GM21447 (cell line): ENCODE measurements around the gene XPNPEP3.

ENCODE experiments used
- ATAC-seq: cut with Tn5 transposase; IDR thresholded peaks from one replicate; pipeline ENCODE4 v1.9.1; 2021; ENCODE audit not compliant: unreplicated experiment

The XPNPEP3 gene

DNA sequence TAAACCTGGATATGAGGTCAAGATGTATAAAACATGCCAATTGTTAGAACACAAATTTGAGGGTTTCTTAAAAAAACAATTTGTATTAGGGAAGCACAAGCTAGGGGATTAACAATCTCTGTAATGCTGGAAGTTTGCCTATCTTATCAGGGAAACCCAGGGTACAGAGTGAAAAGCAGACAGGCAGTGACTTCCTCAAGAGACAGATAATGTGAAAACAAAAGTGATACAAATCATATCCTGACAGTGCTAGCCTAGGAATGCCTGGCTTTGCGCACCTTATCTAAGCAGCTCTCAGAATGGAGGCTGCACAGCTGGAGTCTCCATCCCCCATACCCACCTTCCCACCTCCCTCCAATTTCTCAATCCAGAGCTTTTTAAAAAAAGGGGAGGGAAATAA lies 71.7 kb downstream of the XPNPEP3 start:
- ATAC-seq = no peak

DNA sequence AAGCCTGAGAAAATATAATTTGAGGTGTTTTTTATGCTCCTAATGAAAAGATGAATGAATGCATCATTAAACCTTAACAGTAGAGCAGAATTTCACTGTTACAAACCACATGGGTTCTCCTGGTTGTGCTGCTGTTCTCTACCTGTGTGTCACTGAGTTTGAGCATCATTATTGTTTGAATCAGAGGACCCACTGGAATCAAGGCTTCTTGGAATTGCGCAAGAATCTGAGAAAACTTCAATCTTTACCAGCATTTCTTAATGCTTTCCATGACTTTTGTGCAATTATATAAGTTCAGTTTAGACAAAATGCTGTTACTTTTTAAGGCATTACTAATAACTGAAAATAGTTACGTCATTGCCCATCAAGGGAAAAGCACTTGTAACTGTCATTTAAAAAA lies 75.4 kb downstream of the XPNPEP3 start:
- no peak for ATAC-seq

DNA sequence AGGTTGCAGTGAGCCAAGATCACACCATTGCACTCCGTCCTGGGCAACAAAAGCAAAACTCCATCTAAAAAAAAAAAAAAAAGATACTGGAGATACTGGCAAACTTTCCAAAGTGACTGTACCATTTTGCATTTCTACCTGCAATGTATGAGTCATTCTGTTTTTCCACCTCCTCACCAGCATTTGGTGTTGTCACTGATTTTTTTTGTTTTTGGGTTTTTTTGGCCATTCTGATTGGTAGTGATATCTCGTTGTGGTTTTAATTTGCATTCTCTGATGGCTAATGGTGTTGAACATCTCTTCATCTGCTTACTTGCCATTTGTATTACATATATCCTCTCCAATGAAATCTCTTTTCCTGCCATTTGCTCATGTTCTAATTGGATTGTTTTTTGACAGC lies 82.3 kb downstream of the XPNPEP3 start:
- no peak for ATAC-seq

DNA sequence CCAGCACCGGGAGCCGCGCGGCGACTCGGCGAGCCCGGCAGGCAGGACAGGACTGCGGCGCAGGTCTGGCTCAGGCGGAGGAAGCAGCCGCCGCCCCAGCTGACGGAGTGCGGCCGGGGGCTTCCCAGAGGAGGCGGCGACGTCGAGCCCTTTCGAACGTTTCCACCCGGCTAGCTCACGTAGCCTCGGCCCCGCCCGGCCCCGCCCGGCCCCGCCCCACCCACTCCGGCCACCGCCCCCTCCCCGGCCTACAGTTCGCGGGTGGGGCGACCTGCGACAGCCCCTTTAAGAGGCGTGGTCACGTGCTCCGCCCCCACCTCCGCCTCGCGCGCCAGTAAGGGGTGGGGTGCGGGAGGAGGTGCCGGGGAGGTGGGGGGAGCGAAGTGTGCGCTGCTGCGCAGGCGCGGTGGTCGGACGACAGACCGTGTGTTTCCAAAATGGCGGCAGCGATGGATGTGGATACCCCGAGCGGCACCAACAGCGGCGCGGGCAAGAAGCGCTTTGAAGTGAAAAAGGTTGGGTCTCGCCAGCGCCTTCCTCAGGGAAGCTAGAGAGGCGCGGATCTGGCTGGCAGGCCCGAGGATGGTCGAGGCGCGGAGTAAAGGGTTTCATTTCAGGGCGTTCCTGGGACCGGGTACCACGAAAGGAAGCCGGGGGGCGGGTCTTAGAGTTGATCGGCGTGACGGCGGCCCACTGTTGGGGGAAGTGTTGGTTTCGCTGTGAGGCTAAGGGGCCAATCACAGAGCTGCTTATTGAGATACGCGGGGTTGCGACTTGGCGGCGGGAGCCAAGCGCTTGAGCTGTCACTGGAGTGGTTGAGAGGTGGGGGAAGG lies 94.2 kb downstream of the XPNPEP3 start, which contains the start of gene RBX1:
Gene RBX1, plus strand, starts transcription at position 417 of the 833 bp plus-strand sequence. Its CDS starts 21 bp downstream, at position 438.
- ATAC-seq = peak; percentile 83

DNA sequence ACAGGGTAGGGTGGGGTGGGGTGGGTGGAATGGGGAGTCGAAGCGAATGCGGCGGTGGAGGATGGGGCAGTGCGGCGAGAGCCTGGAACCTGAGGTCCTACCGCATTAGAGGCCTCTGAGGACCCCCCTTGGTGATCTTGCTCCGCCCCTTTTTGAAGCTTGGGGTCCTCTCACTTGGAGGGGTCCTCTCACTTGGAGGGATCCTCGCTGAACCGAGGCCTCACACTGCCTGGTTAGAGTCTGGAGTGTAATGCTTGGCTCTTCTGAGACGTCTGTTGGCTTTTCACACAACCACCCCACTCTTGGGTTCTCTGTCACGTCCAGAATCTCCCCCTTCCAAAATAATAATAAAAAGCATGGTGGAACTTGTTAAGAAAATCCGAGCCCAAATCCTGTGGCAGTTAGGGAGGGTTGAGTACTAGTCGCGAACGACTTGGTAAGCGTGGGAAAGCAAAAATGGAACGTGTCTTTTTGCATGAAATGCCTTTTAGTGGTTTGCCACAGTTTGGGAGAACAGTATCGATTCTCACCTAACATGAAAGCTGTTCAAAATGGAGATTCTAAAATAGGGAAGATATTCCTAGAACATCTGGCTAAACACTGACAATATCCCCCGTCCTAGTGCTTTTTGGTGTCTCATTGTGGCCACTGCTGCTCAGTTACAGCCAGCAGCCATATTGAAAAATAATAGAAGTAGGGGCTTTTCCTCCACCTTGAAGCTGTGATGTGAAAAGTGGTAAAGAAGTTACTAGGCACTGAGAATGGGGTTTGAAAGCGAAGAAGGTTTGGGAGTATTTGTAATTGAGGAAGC lies 95.1 kb downstream of the XPNPEP3 start:
- ATAC-seq = no peak

DNA sequence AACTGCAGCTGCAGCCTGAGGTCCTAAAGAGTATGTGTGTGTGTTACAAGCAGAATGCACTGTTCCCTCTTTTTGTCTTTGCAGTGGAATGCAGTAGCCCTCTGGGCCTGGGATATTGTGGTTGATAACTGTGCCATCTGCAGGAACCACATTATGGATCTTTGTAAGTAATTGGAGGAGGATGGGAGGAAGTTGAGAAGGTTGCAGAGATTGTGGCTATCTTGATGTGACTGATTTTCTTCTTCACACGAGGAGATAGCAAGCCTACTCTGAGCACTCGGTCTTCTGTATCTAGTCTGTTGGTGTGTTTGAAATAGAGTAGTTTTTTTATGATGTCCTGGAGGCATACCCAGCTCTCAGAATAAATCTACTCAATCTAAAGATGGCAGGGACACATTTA lies 96.5 kb downstream of the XPNPEP3 start:
- ATAC-seq = no peak

DNA sequence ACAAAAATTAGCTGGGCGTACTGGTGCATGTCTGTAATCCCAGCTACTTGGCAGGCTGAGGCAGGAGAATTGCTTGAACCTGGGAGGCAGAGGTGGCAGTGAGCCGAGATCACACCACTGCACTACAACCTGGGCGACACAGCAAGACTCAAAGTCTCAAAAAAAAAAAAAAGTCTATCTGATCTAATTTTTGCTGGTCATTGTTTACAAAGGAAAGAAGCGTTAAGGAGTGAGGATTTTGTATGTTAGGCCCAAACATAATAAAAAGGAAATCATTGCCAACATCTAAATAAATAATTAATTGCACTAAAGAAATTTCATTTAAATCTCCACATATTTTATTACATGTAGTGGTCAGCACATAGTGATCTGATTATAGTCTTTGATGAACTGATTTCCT lies 97.2 kb downstream of the XPNPEP3 start:
- no peak for ATAC-seq

DNA sequence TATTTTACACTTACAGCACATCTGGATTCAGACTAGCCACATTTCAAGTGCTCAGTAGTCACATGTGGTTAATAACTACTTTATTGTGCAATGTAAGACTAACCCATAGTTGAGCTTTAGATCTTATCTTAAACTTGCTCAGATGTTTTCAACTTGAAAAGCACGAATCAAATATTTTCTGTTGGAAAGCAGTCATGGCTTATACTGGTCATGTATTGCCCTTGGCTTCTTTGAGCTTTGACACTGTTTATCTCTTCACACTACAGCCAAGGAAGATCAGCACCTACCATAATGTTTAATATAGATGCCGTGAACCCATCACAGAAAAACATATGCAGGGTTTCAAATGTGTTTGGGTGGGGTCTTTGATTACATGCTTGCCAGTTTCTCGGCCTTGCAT lies 98.6 kb downstream of the XPNPEP3 start:
- no peak for ATAC-seq

DNA sequence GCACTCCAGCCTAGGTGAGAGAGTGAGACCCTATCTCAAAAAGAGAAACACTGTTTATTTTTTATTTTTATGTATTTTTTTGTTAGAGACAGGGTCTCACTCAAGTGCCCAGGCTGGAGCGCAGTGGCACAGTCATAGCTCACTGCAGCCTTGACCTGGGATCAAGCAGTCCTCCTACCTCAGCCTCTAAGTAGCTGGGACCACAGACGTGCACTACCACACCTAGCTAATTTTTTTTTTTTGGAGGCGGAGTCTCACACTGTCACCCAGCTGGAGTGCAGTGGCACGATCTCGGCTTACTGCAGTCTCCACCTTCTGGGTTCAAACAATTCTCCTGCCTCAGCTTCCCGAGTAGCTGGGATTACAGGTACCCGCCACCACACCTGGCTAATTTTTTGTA lies 100.7 kb downstream of the XPNPEP3 start:
- no peak for ATAC-seq

DNA sequence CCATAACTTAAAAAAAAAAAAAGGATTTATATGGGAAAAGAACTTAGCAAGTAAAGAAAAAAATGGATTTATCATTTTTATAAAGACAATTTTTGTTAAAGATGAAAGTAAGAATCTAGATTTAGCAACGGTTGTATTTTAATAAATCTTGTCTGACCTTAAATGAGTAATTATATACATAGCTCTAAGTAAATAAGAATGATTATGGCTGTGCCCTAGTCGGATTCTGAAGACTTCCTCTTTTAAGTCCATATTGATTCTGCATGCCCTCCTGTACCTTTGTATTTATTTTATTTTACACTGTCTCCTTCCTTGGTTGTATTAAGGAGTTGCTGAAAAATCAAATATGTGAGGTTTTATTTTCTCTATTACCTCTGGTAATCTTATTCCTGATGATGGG lies 101.4 kb downstream of the XPNPEP3 start:
- no peak for ATAC-seq

DNA sequence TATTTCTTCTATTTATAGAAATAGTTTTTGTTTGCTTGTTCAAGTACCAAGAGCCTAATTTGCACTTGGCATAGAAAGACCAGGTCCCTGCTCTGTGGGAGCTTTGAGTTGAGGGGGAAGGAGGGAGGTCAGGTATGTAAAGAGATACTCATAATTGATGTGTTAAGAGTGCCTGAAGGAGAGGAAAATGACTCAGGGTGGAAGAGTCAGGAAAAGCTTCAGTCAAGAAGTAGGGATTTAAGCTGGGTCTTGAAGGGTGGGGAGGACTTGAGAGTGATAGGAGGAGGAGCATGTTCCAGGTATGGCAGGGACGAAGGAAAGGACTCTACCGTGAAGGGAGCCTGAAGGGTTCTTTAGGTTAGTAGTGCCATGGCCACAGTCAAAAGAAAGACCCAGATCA lies 103.2 kb downstream of the XPNPEP3 start:
- ATAC-seq = no peak

DNA sequence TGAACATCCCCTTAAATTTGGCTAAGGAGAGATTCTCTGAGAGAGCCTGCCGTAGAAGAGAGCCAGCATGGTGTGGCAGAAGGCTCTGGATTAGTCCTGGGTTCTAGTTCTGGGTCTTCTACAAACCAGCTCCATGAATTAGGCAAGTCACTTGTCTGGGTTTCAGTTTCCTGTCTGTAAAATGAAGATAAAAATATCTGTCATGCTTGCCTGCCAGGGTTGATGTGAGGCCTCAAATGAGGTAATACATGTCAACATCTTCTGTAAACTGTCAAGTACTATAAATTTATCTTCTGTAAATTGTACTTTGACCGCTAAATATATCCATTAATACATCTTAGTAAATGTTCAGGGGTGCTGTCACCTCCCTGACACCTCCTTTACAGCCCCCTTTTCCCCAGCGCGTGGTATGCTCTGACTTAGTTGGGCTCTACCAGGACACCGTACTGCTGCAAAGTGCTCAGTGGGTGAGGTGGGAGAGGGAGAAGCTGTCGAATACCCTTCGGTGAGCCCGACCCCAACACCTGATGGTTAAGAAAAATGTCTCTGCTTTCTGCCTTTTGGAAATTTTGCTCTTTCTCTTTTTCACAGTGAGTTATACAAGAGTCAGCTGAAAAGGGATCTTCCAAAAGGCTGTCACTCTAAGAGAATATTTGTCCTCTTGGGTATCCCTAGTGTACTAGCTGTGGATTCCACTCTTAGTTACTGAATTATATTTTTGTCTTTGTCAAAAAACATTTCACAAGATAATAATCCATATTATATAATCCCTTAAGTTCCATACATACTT lies 109.2 kb downstream of the XPNPEP3 start:
- ATAC-seq = no peak

DNA sequence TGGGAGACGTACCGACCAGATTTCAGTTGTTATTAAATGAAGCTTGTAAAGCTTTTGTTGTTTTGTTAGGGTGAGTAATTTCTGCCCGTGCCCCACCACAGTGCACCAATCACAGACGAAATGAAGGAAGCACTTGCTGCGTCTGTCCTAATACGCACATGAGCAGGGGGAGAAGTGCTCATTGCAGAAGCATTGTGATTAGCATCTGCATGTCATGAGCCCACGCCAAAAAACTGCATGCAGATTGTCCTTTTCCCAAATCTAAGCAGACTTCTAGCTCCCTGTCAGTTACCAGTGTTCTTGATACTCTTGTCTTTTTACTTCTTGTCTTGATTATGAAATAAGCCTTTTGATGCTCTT lies 109.8 kb downstream of the XPNPEP3 start:
- no peak for ATAC-seq

DNA sequence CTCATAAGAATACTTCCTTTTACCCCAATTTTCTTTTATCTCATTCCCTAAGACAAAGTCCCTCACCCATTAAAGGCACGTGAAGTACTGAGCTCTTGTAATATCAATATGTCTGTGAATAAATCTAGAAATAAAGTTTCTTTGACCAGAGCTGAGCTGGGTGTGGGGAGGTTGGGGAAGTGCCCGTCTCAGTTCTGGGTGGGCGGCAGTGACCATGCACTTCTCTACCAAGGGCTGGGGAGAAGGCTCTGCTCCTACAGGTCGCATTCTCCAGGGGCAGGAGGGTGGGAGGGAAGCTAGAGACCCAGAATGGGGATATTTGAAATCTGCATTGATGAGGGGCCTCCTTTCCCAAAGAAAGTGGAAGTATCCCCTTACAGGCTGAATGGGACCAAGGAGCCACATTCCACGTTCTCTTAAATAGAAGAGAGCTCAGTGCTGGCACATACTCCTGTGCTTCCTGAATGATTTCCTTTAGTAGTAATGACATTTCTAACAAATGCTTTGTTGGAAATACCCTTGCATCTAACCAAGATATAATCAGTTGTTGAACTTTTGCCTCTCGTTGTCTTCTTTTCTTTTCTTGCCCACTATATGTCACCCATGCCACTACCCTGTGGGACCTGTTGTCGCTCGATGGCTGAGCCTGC lies 110.3 kb downstream of the XPNPEP3 start:
- ATAC-seq = no peak

DNA sequence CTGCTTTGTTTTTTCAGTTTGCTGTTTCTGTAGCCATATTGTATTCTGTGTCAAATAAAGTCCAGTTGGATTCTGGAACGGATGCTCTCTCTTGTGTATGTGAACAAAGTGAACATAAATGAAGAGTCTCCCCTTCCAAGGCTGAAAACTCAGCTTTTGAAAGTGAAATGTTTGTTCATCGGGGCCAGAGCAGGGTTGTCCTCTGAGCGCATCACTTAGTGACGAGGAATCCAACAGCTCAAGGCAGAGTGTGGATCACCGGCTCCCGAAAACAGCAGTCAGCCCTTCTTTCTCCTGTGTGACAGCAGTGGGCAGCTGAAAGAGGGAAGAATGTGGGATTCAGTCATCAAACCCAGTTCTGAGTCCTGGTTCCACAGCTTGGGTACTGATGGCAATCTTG lies 115.6 kb downstream of the XPNPEP3 start:
- ATAC-seq = no peak

DNA sequence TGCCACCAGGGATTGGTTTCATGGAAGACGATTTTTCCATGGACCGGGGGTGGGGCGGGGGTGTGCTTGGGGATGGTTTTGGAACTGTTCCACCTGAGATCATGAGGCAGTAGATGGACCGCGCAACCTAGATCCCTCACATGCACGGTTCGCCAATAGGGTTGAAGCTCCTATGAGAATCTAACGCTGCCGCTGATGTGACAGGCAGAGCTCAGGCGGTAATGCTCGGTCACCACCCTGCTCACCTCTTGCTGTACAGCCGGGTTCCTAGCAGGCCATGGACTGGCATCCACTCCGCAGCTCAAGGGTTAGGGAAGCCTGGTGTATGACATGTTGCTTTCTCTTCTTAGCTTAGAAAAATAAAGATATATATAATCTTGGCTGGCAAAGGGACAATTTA lies 116.2 kb downstream of the XPNPEP3 start:
- no peak for ATAC-seq

DNA sequence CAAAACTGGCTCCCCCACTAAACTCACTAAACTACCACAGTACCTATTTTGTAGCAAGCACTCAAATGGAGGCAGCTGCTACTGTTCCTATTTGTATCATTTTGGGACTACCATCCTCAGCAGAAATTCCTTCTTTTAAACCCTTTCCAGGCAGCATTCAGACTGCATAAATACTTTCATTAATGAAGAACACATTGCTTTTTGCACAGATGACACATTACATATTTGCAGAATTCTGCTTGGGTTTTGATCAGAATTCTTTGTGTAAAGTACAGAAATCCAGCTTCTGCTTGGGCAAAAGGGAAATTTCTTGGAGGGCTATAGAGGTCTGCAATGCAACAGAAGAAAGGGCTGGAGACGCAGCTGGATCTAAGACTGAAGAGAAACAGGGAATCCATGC lies 118.4 kb downstream of the XPNPEP3 start:
- no peak for ATAC-seq

DNA sequence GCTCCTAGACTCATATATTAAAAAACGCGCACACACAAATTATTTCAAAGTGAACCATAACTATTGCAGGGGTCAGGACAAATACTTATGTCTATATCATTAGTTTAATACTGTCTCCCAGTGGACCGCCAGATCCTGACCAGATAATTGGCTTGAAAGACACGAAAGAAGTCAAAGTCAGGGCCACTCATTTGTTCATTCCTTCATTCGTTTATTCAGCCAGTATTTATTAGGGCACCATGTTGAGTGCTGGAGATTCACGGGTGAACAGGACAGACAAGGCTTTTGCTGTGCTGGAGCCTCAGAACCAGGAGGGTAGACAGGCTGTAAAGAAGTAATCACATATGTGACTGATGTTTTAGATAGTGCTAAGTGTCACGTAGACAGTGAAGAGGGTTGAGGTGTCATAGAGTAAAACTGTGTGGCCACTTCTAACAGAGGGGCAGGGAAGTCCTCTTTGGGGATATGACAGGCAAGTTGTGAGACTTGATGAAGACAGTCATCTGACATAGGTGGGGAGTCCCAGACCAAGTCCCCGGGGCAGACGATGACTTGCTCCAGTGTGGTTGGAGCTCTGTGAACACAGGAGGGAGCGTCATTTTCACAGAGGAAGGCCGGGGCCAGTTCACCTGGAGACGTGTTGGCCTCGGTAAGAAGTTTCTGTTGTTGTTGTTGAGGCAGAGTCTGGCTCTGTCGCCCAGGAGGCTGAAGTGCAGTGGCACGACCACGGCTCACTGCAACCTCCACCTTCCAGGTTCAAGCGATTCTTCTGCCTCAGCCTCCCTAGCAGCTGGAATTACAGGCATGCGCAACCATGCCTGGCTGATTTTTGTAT lies 120.1 kb downstream of the XPNPEP3 start:
- ATAC-seq = no peak

DNA sequence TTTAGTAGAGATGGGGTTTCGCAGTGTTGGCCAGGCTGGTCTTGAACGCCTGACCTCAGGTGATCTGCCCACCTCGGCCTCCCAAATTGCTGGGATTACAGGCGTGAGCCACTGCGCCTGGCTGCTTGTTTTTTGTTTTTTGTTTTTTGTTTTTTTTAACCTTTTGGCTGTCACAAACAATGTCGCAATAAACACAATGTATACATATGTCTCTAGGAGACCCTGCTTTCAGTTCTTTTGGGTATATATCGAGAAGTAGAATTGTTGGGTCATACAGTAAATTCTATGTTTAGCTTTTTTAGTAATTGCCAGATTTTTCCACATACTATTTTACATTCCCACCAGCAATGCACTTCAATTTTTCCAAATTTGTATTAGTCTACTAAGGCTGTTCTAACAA lies 122.2 kb downstream of the XPNPEP3 start:
- ATAC-seq = no peak

DNA sequence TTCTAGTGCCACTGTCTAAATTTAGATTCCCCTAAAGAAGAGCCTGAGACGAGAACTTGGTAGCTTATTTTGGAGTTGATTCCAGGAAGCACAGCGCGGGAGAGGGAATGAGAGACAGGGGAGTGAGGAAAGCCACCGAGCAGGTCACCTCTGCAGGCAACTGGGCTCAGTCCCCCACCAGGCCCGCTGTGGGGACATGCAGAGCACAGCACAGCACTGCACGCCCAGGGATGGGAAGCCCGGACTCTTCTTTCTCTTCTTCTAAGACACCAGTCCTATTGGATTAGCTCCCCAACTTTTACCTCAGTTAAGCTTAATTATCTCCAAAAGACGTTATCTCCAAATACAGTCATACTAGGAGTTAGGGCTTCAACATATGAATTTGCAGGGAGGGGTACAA lies 122.9 kb downstream of the XPNPEP3 start:
- no peak for ATAC-seq
